IgD-negative memory B cell (primary cell): Measurements from ENCODE around the gene PLAC9. TPM values are rescaled to one million over a fixed set of nuclear protein-coding genes. Genes with fewer than 3 reads are reported as not detected.

Source experiments
- H3K27ac Mint-ChIP-seq, 3 donors: one replicate each; pipeline ENCODE4 v1.8.0; 2020 to 2022; ENCODE audit warnings: mild to moderate bottlenecking in 3 of 3, mixed read lengths in 3 of 3, moderate library complexity in 1 of 3
- H3K27me3 Mint-ChIP-seq: one replicate; pipeline ENCODE4 v1.8.0; 2021; ENCODE audit warnings: mixed read lengths
- H3K36me3 Mint-ChIP-seq: one replicate; pipeline ENCODE4 v1.8.0; 2020; ENCODE audit warnings: mild to moderate bottlenecking, mixed read lengths
- H3K4me1 Mint-ChIP-seq, 3 donors: one replicate each; pipeline ENCODE4 v1.8.0; 2020 to 2022; ENCODE audit warnings: mixed read lengths in 3 of 3, mild to moderate bottlenecking in 1 of 3
- H3K4me3 Mint-ChIP-seq, 4 donors: one replicate each; pipeline ENCODE4 v1.8.0; 2020 to 2022; ENCODE audit warnings: mild to moderate bottlenecking in 4 of 4, mixed read lengths in 4 of 4, moderate library complexity in 3 of 4
- H3K9me3 Mint-ChIP-seq, 3 donors: one replicate each; pipeline ENCODE4 v1.8.0; 2020 to 2021; ENCODE audit warnings: mixed read lengths in 3 of 3, mild to moderate bottlenecking in 1 of 3
- polyA plus RNA-seq: library from polyadenylated mRNA; unstranded; fragments of 300-500 nt; fragmentation: Illumina TruSeq; gene quantifications from one replicate; pipeline ENCODE4 v1.2.3, GENCODE V29; 2021

The PLAC9 gene
- polyA plus RNA-seq, 1 donor from 2014 or later = not detected

GRCh38 chr10:80194373-80195045, 62.0 kb downstream of the PLAC9 start:
- H3K36me3 Mint-ChIP-seq = peaks cover 3% of the 10 kb centered on the region
- H3K4me3 Mint-ChIP-seq = no peak overlapping the region

More at GRCh38 chr10:80194373-80195045, 62.0 kb downstream of the PLAC9 start:
- H3K27ac Mint-ChIP-seq = peak overlapping the region in 2 of 3 donors; percentile 55 to 59
- H3K4me1 Mint-ChIP-seq = peaks cover 42 to 52% (median 50%) of the 10 kb centered on the region in 3 donors
- H3K9me3 Mint-ChIP-seq = no peaks in the 10 kb centered on the region
- H3K27me3 Mint-ChIP-seq = no peaks in the 10 kb centered on the region

Other genes starting within 250 kb of the PLAC9 start
- not detected for gene SFTPD, start 183.6 kb upstream of the PLAC9 start, polyA plus RNA-seq
- gene TMEM254, start 54.1 kb upstream of the PLAC9 start, polyA plus RNA-seq = 29.4 TPM
- gene ANXA11, start 72.8 kb downstream of the PLAC9 start, polyA plus RNA-seq = 243 TPM
- not detected for gene MAT1A, start 156.9 kb downstream of the PLAC9 start, polyA plus RNA-seq
- gene DYDC1, start 224.0 kb downstream of the PLAC9 start, polyA plus RNA-seq = not detected
- gene DYDC2, start 224.1 kb downstream of the PLAC9 start, polyA plus RNA-seq = not detected